Neutrophil (primary cell): Measurements from ENCODE around the gene EGFLAM.

Experiments
- H3K27ac ChIP-seq: fragments of 200-600 bp; sonication (generic); 2 replicates; pipeline ENCODE4 v1.5.1; 2016; ENCODE audit warnings: mild to moderate bottlenecking, moderate library complexity
- H3K27me3 ChIP-seq: fragments of 200-600 bp; sonication (generic); 2 replicates; pipeline ENCODE4 v1.6.0; 2016; ENCODE audit warnings: mild to moderate bottlenecking
- H3K36me3 ChIP-seq: fragments of 200-600 bp; sonication (generic); 2 replicates; pipeline ENCODE4 v1.5.1; 2017
- H3K4me1 ChIP-seq, 2 experiments: fragments of 200-600 bp in 1 of 2; sonication (generic) in 1 of 2; 1 replicate in 1 of 2; 2 replicates in 1 of 2; pipeline versions ENCODE4 v1.5.1 to v1.6.1; 2013 to 2016; ENCODE audit warnings: low read depth in 1 of 2, low read length in 1 of 2, mild to moderate bottlenecking in 1 of 2, moderate library complexity in 1 of 2; ENCODE audit not compliant: control insufficient read depth in 1 of 2, insufficient read depth in 1 of 2
- H3K4me3 ChIP-seq, 2 experiments: fragments of 200-600 bp in 1 of 2; sonication (generic) in 1 of 2; 1 replicate in 1 of 2; 2 replicates in 1 of 2; pipeline ENCODE4 v1.5.1; 2013 to 2016; ENCODE audit warnings: low read depth in 1 of 2, low read length in 1 of 2, mild to moderate bottlenecking in 1 of 2, moderate library complexity in 1 of 2
- H3K9me3 ChIP-seq: fragments of 200-600 bp; sonication (generic); 2 replicates; pipeline ENCODE4 v1.5.1; 2016
- CTCF ChIP-seq: fragments of 200-600 bp; sonication (generic); IDR thresholded peaks from 2 replicates; pipeline ENCODE4 v1.5.1; 2016; ENCODE audit warnings: antibody characterized with exemption

The EGFLAM gene

GRCh38 chr5:38478166-38478565, 219.8 kb downstream of the EGFLAM start:
- Histone ChIP-seq H3K27ac (no peak overlapping the region), H3K36me3 (no peaks in the 10 kb centered on the region), H3K27me3 (peaks cover 80% of the 10 kb centered on the region), H3K9me3 (no peaks in the 10 kb centered on the region), H3K4me3 (no peak overlapping the region), H3K4me1 (no peaks in the 10 kb centered on the region)
- TF ChIP-seq CTCF, result no peak

GRCh38 chr5:38478878-38479277, 220.5 kb downstream of the EGFLAM start:
- TF ChIP-seq CTCF, result no peak
- no peaks in the 10 kb centered on the region for H3K36me3 ChIP-seq
- H3K4me1 ChIP-seq, result no peaks in the 10 kb centered on the region
- H3K4me3 ChIP-seq, result no peak overlapping the region
- H3K27me3 ChIP-seq, result peaks cover 73% of the 10 kb centered on the region
- H3K9me3 ChIP-seq, result no peaks in the 10 kb centered on the region
- no peak overlapping the region for H3K27ac ChIP-seq

- no peak for TF ChIP-seq CTCF
- Histone ChIP-seq H3K4me3 (no peak overlapping the region), H3K4me1 (no peaks in the 10 kb centered on the region), H3K36me3 (no peaks in the 10 kb centered on the region), H3K27ac (no peak overlapping the region), H3K27me3 (peaks cover 69% of the 10 kb centered on the region), H3K9me3 (no peaks in the 10 kb centered on the region)
Observed at GRCh38 chr5:38479315-38479904, 221.1 kb downstream of the EGFLAM start.

- Histone ChIP-seq H3K9me3 (no peaks in the 10 kb centered on the region), H3K4me3 (no peak overlapping the region), H3K4me1 (no peaks in the 10 kb centered on the region), H3K36me3 (no peaks in the 10 kb centered on the region), H3K27me3 (peaks cover 54% of the 10 kb centered on the region), H3K27ac (no peak overlapping the region)
- TF ChIP-seq CTCF, result no peak
Observed at GRCh38 chr5:38483805-38484398, 225.5 kb downstream of the EGFLAM start.

- no peak overlapping the region for H3K4me3 ChIP-seq
- H3K9me3 ChIP-seq, result no peaks in the 10 kb centered on the region
- peaks cover 13% of the 10 kb centered on the region for H3K27me3 ChIP-seq
- no peaks in the 10 kb centered on the region for H3K4me1 ChIP-seq
- no peak for TF ChIP-seq CTCF
- H3K36me3 ChIP-seq, result no peaks in the 10 kb centered on the region
- no peak overlapping the region for H3K27ac ChIP-seq
Observed at GRCh38 chr5:38494175-38494574, 235.8 kb downstream of the EGFLAM start.
